Neutrophil (primary cell): ENCODE measurements around the gene CAMK1D.

ENCODE experiments used
- H3K27ac ChIP-seq: fragments of 200-600 bp; sonication (generic); 2 replicates; pipeline ENCODE4 v1.5.1; 2016; ENCODE audit warnings: mild to moderate bottlenecking, moderate library complexity
- H3K27me3 ChIP-seq: fragments of 200-600 bp; sonication (generic); 2 replicates; pipeline ENCODE4 v1.6.0; 2016; ENCODE audit warnings: mild to moderate bottlenecking
- H3K36me3 ChIP-seq: fragments of 200-600 bp; sonication (generic); 2 replicates; pipeline ENCODE4 v1.5.1; 2017
- H3K4me1 ChIP-seq, 2 experiments: fragments of 200-600 bp in 1 of 2; sonication (generic) in 1 of 2; 1 replicate in 1 of 2; 2 replicates in 1 of 2; pipeline versions ENCODE4 v1.5.1 to v1.6.1; 2013 to 2016; ENCODE audit warnings: low read depth in 1 of 2, low read length in 1 of 2, mild to moderate bottlenecking in 1 of 2, moderate library complexity in 1 of 2; ENCODE audit not compliant: control insufficient read depth in 1 of 2, insufficient read depth in 1 of 2
- H3K4me3 ChIP-seq, 2 experiments: fragments of 200-600 bp in 1 of 2; sonication (generic) in 1 of 2; 1 replicate in 1 of 2; 2 replicates in 1 of 2; pipeline ENCODE4 v1.5.1; 2013 to 2016; ENCODE audit warnings: low read depth in 1 of 2, low read length in 1 of 2, mild to moderate bottlenecking in 1 of 2, moderate library complexity in 1 of 2
- H3K9me3 ChIP-seq: fragments of 200-600 bp; sonication (generic); 2 replicates; pipeline ENCODE4 v1.5.1; 2016
- TF ChIP-seq, protein P1 (sequence below): fragments of 200-600 bp; sonication (generic); IDR thresholded peaks from 2 replicates; pipeline ENCODE4 v1.5.1; 2016; ENCODE audit warnings: antibody characterized with exemption

CAMK1D gene

DNA sequence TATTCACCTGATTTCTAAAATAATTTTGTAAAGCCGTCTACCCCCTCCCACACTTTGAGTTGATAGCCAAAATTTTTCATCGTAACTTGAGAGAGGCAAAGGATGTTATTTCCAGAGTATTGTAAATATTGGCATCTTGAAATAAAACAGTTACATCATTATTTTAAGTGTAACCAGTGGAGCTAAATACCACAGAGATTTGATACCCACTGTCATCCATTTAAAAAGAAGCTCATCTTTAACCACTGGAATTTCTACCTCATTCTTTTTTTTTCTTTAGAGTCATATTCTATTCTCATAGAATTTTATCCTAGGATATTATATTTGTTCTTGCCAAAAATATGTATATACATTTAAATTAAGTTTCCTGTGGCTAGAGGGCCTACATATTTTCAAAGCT lies 48.6 kb downstream of the CAMK1D start:
- no peak overlapping the region for H3K4me3 ChIP-seq
- TF ChIP-seq, protein P1, sequence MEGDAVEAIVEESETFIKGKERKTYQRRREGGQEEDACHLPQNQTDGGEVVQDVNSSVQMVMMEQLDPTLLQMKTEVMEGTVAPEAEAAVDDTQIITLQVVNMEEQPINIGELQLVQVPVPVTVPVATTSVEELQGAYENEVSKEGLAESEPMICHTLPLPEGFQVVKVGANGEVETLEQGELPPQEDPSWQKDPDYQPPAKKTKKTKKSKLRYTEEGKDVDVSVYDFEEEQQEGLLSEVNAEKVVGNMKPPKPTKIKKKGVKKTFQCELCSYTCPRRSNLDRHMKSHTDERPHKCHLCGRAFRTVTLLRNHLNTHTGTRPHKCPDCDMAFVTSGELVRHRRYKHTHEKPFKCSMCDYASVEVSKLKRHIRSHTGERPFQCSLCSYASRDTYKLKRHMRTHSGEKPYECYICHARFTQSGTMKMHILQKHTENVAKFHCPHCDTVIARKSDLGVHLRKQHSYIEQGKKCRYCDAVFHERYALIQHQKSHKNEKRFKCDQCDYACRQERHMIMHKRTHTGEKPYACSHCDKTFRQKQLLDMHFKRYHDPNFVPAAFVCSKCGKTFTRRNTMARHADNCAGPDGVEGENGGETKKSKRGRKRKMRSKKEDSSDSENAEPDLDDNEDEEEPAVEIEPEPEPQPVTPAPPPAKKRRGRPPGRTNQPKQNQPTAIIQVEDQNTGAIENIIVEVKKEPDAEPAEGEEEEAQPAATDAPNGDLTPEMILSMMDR: no peak
- H3K36me3 ChIP-seq: no peaks in the 10 kb centered on the region
- H3K9me3 ChIP-seq: no peaks in the 10 kb centered on the region
- no peak overlapping the region for H3K27ac ChIP-seq
- H3K4me1 ChIP-seq: no peaks in the 10 kb centered on the region
- H3K27me3 ChIP-seq: no peaks in the 10 kb centered on the region

DNA sequence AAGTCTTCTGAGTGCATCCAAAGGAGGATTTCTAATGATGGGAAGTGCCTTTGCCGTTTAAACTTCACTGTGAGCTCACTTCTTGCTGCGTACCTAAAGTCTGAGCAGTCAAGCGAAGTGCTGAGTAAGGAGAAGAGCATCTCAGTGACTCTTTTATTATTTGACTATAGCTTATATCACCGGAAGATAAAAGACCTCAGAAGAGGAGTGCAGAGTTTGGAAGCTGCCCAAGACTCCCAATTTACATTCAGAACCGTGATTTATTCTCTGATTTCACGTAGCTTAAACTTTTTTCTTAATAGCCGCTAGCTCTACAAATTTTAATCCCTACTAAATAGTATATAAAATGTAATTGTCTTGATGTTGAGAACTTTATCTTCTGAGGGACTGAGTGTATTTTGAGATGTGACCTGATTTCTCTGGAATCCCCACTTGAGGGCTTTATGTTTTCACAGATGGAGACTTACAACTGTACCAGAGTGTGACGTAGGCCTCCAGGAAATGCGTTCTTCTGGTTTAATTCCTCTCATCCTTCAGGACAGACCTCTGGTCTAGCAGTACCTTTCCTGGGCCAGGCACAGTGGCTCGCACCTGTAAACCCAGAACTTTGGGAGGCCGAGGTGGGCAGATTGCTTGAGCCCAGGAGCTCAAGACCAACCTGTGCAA lies 51.1 kb downstream of the CAMK1D start:
- Histone ChIP-seq H3K4me3 (no peak overlapping the region), H3K27me3 (no peaks in the 10 kb centered on the region), H3K4me1 (no peaks in the 10 kb centered on the region), H3K9me3 (no peaks in the 10 kb centered on the region), H3K27ac (no peak overlapping the region), H3K36me3 (no peaks in the 10 kb centered on the region)
- TF ChIP-seq, protein P1: no peak

DNA sequence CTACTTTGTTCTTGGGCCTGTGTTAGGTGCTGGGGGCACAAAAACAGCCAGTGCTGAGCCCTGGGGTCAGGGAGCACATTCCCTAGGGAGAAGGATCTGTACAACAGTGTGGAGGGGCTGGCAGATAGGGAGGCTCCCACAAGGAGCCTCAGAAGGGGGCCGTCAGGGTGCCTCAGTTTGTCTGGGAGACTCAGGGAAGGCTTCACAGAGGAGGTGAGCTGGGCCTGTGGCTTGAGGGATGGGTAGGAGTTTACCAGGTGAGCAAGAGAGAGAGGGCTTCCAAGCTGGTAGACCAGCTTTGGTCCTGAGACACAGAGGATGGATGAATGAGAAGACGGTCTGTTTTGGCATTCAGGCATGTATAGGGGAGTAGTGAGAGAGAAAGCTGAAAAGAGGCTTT lies 52.1 kb downstream of the CAMK1D start:
- Histone ChIP-seq H3K36me3 (no peaks in the 10 kb centered on the region), H3K27me3 (no peaks in the 10 kb centered on the region), H3K4me1 (no peaks in the 10 kb centered on the region), H3K27ac (no peak overlapping the region), H3K4me3 (no peak overlapping the region), H3K9me3 (no peaks in the 10 kb centered on the region)
- TF ChIP-seq, protein P1: no peak

DNA sequence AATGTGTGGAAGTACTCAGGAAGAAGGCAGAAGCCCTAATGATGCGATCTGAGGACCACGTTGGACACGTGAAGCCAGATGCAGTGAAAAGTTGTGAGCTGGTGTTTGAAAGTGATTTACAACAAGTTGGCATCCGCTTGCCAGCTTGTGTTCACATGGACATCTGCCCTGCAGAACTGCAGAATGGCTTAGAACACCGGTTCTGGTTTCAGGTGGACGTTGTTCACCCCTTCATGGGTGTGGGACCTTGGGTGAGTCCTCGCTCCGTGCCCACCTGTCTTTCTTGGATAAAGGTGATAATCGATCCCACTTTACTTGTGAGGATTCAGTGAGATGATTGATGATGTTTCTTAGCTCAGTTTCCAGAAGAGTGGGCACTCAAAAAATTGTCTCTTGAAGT lies 53.8 kb downstream of the CAMK1D start:
- no peak overlapping the region for H3K27ac ChIP-seq
- no peaks in the 10 kb centered on the region for H3K4me1 ChIP-seq
- H3K27me3 ChIP-seq: no peaks in the 10 kb centered on the region
- TF ChIP-seq, protein P1: no peak
- no peak overlapping the region for H3K4me3 ChIP-seq
- H3K9me3 ChIP-seq: no peaks in the 10 kb centered on the region
- H3K36me3 ChIP-seq: no peaks in the 10 kb centered on the region

DNA sequence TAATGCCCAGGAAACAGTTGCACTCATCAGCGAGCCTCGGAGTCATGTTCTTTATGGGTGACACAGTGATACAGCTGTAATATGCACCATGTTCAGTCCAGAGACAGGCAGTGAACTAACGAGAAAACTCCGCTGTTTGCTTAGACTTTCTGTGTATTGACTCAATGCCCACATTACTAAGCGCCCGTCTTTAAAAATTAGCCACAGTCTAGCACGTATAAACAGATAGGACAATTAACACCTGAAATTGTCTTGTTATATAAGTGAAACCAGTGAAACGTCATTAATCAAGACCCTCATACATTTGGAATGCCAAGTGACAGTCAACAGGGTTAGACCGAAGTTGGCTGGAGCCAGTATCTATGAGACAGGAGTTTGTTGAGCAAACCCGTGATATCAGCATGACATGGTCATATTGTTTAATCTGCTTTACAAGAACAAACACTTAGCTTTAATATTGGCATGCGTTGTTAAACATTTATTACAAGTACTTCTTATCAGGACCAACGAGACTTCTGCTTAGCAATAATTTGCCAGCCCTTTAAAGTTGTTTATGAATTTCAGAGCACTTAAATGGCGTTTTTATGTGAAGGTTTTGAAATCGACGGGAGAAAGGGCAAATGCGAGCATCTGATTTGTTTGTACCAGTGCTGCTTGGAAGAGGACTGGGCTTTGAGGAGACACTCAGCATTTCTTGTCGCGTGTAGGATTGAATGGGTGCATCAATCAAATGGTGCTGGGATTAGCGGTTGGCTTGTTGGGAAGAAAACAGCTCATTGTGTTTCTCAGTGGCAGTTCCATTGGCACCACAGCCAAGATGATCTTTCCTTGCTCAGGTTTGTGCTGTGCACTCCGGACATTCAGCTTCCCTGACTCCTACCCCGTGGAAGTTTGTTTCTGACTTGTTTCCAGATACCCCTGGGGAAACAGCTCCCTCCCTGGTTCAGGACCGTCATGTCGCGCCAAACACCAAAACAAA lies 56.3 kb downstream of the CAMK1D start:
- Histone ChIP-seq H3K4me1 (no peaks in the 10 kb centered on the region), H3K27me3 (no peaks in the 10 kb centered on the region), H3K36me3 (no peaks in the 10 kb centered on the region), H3K4me3 (no peak overlapping the region), H3K27ac (no peak overlapping the region), H3K9me3 (no peaks in the 10 kb centered on the region)
- TF ChIP-seq, protein P1: no peak
